C4-2B (cell line): Measurements from ENCODE around the gene NIT2.
A peak's percentile ranks its signal among the peaks of the same experiment; 100 is the strongest.

Source experiments
- ZFX ChIP-seq: fragments of 450-650 bp; IDR thresholded peaks from 2 replicates; pipeline ENCODE4 v1.6.1; 2017
- TF ChIP-seq, protein P1 (sequence below): fragments of 450-650 bp; conservative IDR thresholded peaks from 2 replicates; pipeline ENCODE4 v1.5.1; 2017; ENCODE audit warnings: mild to moderate bottlenecking

DNA sequence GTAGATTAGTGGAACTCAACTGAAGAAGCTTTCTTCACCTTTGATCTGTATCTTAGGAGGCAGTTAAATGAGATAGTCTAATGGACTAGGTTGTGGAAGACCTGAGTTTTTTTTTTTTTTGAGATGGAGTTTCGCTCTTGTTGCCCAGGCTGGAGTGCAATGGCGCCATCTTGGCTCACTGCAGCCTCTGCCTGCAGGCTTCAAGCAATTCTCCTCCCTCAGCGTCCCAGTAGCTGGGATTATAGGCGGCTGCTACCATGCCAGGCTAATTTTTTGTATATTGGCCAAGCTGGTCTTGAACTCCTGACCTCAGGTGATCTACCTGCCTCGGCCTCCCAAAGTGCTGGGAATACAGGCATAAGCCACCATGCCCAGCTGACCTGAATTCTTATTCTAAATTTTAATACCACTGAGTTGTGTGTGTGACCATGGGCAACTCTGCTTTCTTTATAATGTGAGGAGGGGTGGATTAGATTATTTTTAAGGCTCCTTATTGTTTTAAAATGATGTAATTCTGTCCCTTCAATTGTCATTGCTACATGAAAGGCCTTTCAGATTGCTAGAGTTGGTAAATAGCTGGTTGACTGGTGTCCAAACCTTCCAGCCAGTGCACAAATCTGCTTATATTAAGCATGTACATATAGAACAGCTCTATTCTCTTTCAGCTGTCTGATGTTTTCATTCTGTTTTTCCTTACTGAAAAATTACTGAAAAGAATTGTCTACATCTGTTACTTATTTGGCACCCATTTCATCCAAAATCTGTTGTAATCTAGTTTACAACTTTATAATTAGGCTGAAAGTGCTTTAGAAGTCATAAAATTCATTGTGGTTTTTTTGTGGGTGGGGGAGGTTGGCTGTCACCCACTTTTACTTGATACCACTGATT, 69.0 kb downstream of the NIT2 start:
- TF ChIP-seq, protein P1, sequence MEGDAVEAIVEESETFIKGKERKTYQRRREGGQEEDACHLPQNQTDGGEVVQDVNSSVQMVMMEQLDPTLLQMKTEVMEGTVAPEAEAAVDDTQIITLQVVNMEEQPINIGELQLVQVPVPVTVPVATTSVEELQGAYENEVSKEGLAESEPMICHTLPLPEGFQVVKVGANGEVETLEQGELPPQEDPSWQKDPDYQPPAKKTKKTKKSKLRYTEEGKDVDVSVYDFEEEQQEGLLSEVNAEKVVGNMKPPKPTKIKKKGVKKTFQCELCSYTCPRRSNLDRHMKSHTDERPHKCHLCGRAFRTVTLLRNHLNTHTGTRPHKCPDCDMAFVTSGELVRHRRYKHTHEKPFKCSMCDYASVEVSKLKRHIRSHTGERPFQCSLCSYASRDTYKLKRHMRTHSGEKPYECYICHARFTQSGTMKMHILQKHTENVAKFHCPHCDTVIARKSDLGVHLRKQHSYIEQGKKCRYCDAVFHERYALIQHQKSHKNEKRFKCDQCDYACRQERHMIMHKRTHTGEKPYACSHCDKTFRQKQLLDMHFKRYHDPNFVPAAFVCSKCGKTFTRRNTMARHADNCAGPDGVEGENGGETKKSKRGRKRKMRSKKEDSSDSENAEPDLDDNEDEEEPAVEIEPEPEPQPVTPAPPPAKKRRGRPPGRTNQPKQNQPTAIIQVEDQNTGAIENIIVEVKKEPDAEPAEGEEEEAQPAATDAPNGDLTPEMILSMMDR = peak; percentile 11; the same call in 1 of the 2 replicates
- TF ChIP-seq ZFX = no peak
